Parathyroid adenoma (tissue), 2 donors: ENCODE data around the gene LRRC71.
A peak's percentile ranks its signal among the peaks of the same experiment; 100 is the strongest.

Experiments used
- H2AFZ ChIP-seq: fragments of 300-600 bp; sonication (generic); one replicate; pipeline ENCODE4 v1.7.0; 2017; ENCODE audit warnings: antibody characterized with exemption, mild to moderate bottlenecking
- H3K27ac ChIP-seq: fragments of 300-600 bp; sonication (generic); one replicate; pipeline ENCODE4 v1.7.0; 2017
- H3K27me3 ChIP-seq: fragments of 300-600 bp; sonication (generic); one replicate; pipeline ENCODE4 v1.7.0; 2017; ENCODE audit warnings: low read length; ENCODE audit not compliant: control insufficient read depth, insufficient read depth
- H3K36me3 ChIP-seq: fragments of 300-600 bp; sonication (generic); one replicate; pipeline ENCODE4 v1.7.0; 2017; ENCODE audit warnings: low read length; ENCODE audit not compliant: control insufficient read depth, insufficient read depth
- H3K4me1 ChIP-seq: fragments of 300-600 bp; sonication (generic); one replicate; pipeline ENCODE4 v1.7.0; 2017; ENCODE audit warnings: control low read depth
- H3K4me2 ChIP-seq: fragments of 300-600 bp; sonication (generic); one replicate; pipeline ENCODE4 v1.7.0; 2017; ENCODE audit warnings: low read length
- H3K4me3 ChIP-seq: fragments of 300-600 bp; sonication (generic); one replicate; pipeline ENCODE4 v1.7.0; 2017; ENCODE audit warnings: low read depth, low read length
- H3K79me2 ChIP-seq: fragments of 300-600 bp; sonication (generic); one replicate; pipeline ENCODE4 v1.7.0; 2017; ENCODE audit warnings: control low read depth
- H3K9ac ChIP-seq: fragments of 300-600 bp; sonication (generic); one replicate; pipeline ENCODE4 v1.7.0; 2017; ENCODE audit warnings: mild to moderate bottlenecking
- H3K9me3 ChIP-seq: fragments of 300-600 bp; sonication (generic); one replicate; pipeline ENCODE4 v1.7.0; 2017; ENCODE audit warnings: low read length; ENCODE audit not compliant: control insufficient read depth
- CTCF ChIP-seq: fragments of 300-600 bp; sonication (generic); IDR thresholded peaks from one replicate; pipeline ENCODE4 v1.7.0; 2017; ENCODE audit warnings: antibody characterized with exemption, mild to moderate bottlenecking
- donor health status: primary hyperparathyroidism.

Gene LRRC71

GRCh38 chr1:156894711-156895454 is 25.5 kb upstream of the LRRC71 start:
- Histone ChIP-seq H3K4me1 (no peaks in the 10 kb centered on the region), H3K4me3 (peak overlapping the region; percentile 15), H3K27me3 (no peaks in the 10 kb centered on the region), H3K36me3 (no peaks in the 10 kb centered on the region), H3K9ac (no peak overlapping the region), H3K4me2 (no peak overlapping the region), H3K79me2 (no peaks in the 10 kb centered on the region), H3K9me3 (no peaks in the 10 kb centered on the region), H3K27ac (peak overlapping the region; percentile 18), H2AFZ (no peak overlapping the region)
- TF ChIP-seq CTCF = no peak

- Histone ChIP-seq H3K4me3 (no peak overlapping the region), H3K36me3 (no peaks in the 10 kb centered on the region), H3K9ac (no peak overlapping the region), H3K9me3 (no peaks in the 10 kb centered on the region), H3K27me3 (no peaks in the 10 kb centered on the region), H3K27ac (peak overlapping the region; percentile 18), H3K4me1 (peaks cover 1% of the 10 kb centered on the region), H3K4me2 (no peak overlapping the region), H2AFZ (no peak overlapping the region), H3K79me2 (no peaks in the 10 kb centered on the region)
- no peak for TF ChIP-seq CTCF
Observed at GRCh38 chr1:156895455-156895812, 25.0 kb upstream of the LRRC71 start.

- Histone ChIP-seq H3K9ac (no peak overlapping the region), H3K9me3 (no peaks in the 10 kb centered on the region), H2AFZ (no peak overlapping the region), H3K79me2 (no peaks in the 10 kb centered on the region), H3K27ac (no peak overlapping the region), H3K4me3 (no peak overlapping the region), H3K4me1 (peaks cover 2% of the 10 kb centered on the region), H3K4me2 (no peak overlapping the region), H3K36me3 (no peaks in the 10 kb centered on the region), H3K27me3 (no peaks in the 10 kb centered on the region)
- TF ChIP-seq CTCF = no peak
Observed at GRCh38 chr1:156895927-156896326, 24.5 kb upstream of the LRRC71 start.

- H3K4me3 ChIP-seq = no peak overlapping the region
- no peak for TF ChIP-seq CTCF
- H3K4me1 ChIP-seq = peaks cover 2% of the 10 kb centered on the region
Observed at GRCh38 chr1:156896490-156897033, 23.9 kb upstream of the LRRC71 start.

More at GRCh38 chr1:156896490-156897033, 23.9 kb upstream of the LRRC71 start:
- Histone ChIP-seq H2AFZ (no peak overlapping the region), H3K4me2 (no peak overlapping the region), H3K79me2 (no peaks in the 10 kb centered on the region), H3K36me3 (no peaks in the 10 kb centered on the region), H3K9me3 (no peaks in the 10 kb centered on the region), H3K9ac (no peak overlapping the region), H3K27ac (no peak overlapping the region), H3K27me3 (no peaks in the 10 kb centered on the region)
